Stimulated activated naive CD8-positive, alpha-beta T cell treated with anti-CD3 and anti-CD28 coated beads, Interleukin-15, Interleukin-2, amounts not matched to agents 100 U/mL and 50 U/mL, for 24 hours (primary cell): Measurements from ENCODE around the gene DYRK3.
"Not testable (repeated sequence)": the region's sequence is repeated elsewhere in the genome, so short reads cannot be mapped to it uniquely, and the experiment has no call there.

Experiments
- ATAC-seq: fragments of 150-1000 bp; cut with Tn5 transposase; one replicate; pipeline ENCODE4 v1.10.0; 2021
- DNase-seq: peaks from one replicate; pipeline ENCODE4 v3.0.0; 2021

DYRK3 gene

DNA sequence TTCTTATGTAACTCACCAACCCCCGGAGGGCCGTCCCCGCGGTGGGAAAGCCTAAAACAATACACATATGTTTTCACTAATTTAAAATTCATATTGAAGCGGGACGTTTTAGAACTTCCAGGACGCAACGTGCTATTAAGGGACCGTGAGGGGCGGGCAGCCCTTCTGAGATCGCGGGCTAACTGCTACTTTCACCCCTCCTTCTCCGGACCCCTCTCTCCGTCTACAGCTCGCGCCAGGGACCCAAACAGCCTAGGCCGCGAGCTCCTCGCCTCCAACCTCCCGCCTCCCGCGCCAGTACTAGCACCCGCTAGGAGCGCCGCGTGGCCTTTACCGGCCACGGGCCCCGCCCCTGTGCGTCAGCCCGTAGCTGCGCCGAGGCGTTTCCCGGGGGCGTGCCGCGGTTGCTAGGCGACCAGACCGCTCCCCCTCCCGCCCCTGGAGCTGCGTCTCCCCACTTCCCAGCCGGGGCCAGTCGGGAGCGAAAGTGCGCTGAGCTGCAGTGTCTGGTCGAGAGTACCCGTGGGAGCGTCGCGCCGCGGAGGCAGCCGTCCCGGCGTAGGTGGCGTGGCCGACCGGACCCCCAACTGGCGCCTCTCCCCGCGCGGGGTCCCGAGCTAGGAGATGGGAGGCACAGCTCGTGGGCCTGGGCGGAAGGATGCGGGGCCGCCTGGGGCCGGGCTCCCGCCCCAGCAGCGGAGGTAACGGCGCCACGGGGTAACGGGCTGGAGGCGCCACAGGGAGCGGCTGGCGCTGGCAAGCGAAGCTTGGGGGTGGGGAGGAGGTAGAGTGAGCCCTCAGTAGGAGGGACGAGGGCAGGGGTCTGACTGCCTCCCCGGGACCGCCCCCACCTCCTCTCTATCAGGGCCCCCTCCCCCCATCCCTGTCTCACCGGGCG is at the start of gene DYRK3:
DYRK3 (plus strand) TSS at position 457 of the 898 bp plus-strand sequence; CDS start at position 625, 168 bp downstream.
- DNase-seq: peak; percentile 97

DNA sequence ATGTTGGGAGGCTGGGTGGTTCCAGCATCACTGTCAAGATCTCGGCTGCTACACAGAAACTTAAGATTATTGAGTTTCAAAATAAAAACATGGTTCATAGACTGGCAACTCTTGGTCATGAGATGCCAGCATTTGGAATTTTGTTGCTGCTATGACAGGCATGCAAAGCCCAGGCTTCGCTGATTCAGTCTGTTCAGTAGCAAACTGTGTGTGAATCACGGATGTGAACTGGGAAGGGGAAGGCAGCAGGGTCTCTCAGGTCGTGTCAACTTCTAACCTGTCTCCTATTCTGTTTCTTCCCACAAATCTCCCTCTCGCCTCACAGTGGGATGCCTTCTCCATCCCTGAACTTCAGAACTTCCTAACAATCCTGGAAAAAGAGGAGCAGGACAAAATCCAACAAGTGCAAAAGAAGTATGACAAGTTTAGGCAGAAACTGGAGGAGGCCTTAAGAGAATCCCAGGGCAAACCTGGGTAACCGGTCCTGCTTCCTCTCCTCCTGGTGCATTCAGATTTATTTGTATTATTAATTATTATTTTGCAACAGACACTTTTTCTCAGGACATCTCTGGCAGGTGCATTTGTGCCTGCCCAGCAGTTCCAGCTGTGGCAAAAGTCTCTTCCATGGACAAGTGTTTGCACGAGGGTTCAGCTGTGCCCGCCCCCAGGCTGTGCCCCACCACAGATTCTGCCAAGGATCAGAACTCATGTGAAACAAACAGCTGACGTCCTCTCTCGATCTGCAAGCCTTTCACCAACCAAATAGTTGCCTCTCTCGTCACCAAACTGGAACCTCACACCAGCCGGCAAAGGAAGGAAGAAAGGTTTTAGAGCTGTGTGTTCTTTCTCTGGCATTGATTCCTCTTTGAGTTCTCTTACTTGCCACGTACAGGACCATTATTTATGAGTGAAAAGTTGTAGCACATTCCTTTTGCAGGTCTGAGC is 48.6 kb upstream of the DYRK3 start:
- no peak for ATAC-seq
- DNase-seq: no peak

More for the DNA sequence above, at the start of gene DYRK3:
- ATAC-seq: peak; percentile 94

DNA sequence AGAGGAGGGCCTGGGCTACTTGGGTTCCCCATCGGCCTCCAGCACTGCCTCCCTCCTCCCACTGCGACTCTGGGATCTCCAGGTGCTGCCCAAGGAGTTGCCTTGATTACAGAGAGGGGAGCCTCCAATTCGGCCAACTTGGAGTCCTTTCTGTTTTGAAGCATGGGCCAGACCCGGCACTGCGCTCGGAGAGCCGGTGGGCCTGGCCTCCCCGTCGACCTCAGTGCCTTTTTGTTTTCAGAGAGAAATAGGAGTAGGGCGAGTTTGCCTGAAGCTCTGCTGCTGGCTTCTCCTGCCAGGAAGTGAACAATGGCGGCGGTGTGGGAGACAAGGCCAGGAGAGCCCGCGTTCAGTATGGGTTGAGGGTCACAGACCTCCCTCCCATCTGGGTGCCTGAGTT is 47.4 kb upstream of the DYRK3 start:
- ATAC-seq (no peak), DNase-seq (no peak)

DNA sequence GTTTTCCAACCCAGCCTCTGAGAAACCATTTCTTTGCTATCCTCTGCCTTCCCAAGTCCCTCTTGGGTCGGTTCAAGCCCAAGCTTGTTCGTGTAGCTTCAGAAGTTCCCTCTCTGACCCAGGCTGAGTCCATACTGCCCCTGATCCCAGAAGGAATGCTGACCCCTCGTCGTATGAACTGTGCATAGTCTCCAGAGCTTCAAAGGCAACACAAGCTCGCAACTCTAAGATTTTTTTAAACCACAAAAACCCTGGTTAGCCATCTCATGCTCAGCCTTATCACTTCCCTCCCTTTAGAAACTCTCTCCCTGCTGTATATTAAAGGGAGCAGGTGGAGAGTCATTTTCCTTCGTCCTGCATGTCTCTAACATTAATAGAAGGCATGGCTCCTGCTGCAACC is 46.8 kb upstream of the DYRK3 start:
- no peak for DNase-seq
- ATAC-seq: no peak

DNA sequence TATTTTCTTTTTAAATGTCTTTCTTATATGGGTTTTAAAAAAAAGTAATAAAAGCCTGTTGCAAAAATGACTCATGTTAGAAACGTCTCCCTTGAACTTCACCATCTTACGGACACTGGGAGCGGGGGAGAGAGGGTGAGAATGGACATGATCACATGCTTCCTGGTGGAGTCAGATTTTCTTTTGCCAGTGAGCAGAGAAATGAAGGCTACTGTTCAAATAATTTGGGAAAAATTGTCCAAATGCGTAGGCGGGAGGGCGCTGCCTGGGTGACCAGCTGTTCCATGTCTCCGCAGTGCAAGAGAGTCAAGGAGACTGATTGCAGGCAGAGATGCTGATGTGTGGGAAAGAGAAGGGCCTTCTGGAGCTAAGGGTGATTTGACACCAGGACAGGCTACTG is 46.1 kb upstream of the DYRK3 start:
- DNase-seq (no peak), ATAC-seq (no peak)

DNA sequence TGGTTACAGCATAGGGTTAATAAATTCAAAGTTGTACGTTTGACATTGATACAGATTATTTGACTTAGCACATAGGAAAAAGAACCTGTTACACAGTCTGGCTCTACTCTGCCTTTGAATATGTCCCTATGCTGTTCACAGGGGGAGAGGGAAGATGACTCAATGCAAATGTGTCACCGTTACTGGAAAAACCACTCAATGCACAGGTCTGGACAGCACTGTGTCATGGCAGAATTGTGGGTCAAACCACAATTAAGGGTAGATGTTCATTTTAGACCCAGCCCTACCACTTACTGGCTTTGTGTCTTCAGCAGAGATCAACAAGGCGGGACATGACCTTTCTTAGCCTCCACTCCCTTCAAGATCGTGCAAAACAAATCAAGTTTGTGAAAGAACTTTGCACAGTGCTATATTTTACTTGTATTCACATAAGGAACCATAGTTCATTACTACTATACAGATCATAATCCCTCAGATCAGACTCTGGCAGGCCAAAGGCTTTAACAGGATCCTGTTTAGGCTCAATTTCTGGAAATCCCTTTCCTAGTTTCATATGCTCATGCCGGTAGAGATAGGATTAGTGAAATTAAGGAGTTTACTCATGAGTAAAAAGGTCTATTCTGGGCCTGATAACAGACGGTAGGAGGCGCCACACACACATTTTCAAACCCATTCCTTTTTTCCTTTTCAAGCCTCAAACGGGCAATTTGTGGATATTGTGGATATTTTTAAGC is 45.1 kb upstream of the DYRK3 start:
- DNase-seq: peak; percentile 62
- peak; percentile 96 for ATAC-seq

DNA sequence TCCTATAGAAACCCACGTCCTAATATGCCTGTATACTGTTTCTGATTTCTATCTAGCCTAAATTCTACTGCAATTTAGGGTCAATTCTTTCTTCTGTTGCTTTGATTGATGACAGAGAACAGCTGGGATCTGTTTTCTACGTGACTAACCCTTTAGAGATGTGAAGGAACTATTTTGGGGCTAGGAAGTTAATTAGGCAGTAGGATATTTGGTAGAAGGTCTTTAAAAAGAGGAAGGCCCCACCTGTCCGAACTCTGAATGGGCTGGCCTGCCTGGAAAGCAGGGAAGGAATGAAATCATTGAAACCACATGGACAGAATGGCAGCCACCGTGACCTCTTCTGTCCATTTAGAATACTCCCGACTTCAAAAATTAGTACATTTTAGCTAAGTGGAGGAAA is 44.1 kb upstream of the DYRK3 start:
- no peak for DNase-seq
- no peak for ATAC-seq

DNA sequence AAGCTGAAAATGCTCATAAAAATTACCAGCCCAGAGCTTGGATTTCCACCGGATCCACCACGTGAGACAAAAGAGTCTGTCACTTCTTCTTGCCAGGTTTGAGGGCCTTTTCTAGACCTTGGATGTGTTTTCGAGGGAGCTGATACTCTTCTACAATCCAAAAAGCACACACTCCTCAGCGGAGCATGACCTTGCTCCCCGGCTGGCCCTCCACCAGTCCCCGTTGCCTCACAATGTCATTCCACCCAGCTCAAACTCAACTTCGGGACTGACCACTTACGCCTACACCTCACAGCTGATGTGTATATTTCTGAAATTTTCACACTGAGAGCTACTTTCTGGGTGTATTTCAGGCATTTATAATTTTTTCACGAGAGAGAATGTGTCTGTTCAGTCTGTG is 43.6 kb upstream of the DYRK3 start:
- ATAC-seq (no peak), DNase-seq (no peak)

DNA sequence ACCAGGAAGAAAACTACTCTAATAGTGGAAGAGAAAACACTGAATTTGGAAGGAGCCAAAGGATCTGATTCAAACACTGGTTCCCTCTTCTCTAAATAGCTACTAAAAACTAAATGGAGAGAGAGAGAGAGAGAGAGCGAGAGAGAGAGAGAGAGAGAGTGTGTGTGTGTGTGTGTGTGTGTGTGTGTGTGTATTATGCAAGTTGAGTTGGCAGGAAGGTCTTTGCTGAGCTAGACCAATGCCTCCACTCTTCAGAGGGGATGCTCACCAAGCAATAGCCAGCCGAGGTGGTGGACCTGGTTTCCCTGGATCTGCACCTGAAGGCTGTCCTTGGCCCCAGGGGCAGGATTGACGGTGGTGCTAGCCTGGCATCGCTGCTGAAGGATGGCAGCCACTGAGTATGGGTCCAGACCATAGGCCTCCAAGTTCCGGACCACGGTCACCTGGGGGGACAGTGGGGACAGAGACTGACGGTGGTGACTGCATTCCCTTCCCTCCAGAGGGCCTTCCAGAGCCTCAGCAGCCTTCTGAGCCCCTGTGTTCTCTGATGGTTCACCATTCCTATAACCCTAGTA is 41.9 kb upstream of the DYRK3 start:
- ATAC-seq (no peak), DNase-seq (no peak)

DNA sequence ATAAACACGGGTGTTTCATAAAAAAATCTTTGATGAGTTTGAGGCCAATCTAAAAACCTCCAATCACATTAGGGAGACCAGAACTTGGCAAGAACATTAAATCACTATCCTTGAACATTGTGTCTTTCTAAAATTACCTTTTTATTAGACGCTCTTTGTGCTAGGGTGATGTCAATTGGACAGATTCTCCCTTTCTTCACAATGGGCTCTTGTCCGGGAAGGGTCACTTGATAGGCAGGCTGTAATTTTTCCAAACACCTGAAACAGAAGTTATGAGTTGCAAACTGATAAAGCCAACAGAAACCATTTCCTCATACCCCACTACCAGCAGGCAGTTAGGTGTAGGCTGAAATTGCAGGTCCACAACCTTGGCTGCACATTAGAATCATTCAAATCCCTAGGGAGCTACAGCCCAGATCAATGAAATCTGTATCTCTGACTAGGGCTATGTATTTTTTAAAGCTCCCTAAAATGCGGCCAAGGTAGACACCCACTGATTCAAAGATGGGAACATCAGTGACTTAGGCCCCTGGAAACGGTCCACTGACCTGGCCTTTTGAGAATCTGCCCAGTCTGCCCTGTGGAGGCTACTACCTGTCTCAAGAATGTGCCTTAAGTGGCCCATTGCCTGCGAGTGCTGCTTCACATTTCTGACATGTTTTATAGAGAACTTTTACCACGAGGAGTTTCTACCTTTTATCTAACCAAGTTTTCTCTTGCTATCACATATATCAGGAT is 39.6 kb upstream of the DYRK3 start:
- DNase-seq (no peak), ATAC-seq (no peak)

DNA sequence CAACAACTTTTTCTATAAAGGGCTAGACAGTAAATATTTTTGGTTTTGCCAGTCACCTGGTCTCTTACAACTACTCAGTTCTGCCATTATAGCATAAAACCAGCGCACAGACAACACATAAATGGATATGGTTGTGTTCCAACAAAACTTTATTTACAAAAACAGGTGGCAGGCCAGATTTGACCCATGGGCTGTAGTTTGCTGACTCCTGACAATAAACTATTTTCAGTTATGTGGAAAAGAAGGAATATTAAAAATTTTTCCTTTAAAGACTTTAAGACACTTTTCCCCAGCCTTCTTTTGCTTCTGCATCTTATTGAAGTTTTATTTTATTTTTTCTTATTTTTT is 39.0 kb upstream of the DYRK3 start:
- DNase-seq: no peak
- ATAC-seq: no peak

DNA sequence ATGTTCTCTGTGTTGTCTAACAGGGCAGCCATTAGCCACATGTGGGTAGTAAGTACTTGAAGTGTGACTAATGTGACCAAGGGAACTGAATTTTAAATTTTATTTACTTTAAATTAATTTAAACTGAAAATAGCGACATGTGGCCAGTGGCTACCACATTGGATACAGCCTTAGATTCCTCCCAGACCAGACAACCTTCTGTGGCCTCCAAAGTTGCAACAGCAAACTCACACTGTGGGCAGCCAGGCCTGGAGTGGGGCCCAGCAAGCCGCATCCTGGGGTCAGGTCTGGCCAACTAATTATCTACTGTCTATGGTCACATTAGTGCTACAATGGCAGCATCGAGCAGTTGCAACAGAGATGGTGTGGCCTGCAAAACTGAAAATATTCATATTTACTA is 34.8 kb upstream of the DYRK3 start:
- no peak for DNase-seq
- no peak for ATAC-seq

DNA sequence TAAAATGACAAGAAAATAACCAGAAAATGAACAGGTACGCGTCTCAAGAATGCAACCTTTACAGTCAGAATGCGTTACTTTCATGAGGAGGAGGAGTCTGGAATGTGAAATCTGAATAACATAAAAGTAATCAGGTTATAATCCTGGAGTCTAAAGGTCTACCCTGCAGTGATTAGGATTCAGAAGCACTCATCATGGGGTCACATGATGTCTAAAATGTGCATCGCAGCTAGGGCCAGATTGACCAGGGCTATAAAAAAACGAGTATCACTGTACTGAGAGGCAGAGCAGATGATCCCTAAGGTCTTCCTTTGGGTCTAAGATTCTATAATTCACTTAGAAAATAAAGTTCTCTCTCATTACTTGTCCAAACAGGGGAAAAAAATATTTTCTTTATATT is 30.5 kb upstream of the DYRK3 start:
- no peak for ATAC-seq
- DNase-seq: no peak

DNA sequence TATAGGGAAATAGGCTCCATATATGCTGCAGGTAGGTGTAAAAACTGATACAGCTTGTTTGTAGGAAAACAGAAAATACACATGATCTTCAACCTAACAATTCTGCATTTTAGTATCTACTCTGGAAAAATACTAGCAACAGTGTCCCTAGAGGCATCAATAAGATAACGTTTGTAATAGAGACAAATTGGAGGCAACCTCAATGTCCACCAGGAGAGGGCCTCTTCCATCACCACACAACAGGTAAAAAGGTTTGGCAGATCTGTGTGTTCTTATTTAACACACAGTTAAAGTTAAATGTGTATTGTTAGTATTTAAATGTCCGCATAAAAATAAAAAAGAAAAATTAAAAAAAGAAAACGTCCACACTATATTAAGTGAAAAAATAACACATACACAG is 28.5 kb upstream of the DYRK3 start:
- DNase-seq (no peak), ATAC-seq (no peak)

DNA sequence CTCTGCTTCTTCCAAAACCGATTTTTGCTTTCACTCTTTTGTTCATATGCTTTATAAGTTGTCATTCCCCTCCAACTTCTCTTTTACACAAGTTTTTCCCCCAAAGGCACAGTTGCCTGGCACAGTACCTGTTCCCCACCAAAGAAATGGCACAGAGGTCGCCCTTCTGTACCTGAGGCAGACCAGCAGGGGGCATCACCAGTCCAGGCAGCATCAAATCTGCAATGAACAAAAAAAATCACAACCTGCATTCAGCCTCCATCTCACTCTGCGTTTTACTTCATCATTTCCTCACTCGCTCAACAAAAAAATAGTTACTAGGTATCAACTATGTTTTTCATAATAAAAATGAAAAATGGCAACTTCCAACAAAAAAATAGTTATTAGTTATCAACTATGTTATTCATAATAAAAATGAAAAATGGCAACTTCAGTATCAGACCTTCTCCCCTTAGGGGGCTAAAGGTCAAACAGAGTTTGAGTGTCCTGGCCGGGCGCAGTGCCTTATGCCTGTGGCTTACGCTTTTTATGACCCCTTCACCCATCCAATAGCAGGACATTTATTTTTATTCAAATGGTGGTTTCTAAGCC is 27.1 kb upstream of the DYRK3 start:
- DNase-seq (peak; percentile 76), ATAC-seq (no peak)

DNA sequence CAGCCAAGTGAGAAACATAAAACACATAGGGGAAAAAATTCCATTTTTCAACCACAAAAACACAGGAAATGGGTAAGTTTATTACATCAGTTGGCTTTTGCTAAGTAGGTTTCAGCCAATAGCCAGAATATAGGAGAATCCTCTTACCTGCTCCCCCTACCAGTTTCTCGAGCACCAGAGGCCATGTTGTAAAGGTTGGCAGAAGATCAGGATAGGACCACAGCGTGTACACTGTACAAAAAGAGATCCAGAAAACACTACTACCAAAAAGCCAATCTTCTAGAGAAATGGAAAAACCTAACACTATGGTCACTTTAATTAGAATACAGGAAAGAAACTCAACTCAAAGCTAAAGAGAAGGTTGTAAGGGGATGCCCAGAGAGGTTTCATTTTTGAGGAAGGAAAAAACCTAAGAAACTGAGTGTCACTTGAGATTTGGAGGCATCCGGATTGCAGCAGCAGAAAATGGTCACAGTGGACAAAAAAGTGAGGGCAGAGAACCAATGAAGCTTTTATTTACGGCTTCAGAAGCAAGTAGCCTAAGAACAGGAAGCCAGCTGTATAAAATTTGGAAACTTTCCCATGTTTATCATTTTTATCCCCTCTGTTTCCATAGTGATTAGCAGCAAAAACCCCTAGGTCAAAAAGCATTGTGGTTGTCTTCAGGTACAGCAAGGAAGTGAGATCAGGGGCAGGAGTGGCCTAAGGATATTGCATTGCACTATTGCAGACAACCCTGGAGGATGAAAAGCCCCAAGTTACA is 25.9 kb upstream of the DYRK3 start:
- no peak for DNase-seq
- peak; percentile 64 for ATAC-seq

DNA sequence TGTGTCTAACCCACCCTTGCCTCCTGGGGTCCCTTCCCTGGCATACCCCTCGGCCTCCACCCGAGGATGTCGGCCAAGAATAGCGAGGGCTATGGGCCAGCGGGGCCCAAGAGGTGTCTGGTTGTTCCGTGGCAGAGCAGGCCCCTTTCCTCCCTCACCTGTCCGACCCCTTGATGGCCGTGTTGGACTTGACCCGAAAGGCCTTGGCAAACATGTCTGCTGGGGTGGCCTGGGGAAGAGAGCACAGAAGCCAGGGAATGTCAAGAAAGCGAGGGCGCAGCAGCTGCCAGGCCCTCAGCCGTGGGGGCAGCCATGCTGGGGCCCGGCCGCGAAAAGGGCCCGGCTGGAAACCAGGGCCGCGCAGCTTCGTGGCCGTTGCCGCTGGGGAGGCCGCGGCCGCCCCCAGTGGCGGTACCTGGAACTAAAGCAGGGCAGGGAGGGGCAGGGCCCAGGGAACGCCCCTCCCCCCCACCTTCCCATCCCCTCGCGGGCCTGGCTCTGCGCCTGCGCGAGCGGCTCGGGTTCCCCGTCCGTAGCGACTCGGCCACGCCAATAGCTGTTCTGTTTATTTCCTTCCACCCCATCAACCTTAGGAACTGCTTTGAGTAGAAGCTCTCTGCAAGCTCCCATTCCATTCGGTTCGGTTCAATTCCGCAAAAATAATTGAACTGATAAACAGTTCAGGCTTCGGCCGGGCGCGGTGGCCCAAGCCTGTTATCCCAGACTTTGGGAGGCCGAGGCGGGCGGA is 23.0 kb upstream of the DYRK3 start, which contains the start of gene EIF2D:
EIF2D (minus strand) TSS at position 337 of the 748 bp plus-strand sequence; CDS start at position 214, 123 bp downstream.
- ATAC-seq (peak; percentile 90), DNase-seq (peak; percentile 98)

DNA sequence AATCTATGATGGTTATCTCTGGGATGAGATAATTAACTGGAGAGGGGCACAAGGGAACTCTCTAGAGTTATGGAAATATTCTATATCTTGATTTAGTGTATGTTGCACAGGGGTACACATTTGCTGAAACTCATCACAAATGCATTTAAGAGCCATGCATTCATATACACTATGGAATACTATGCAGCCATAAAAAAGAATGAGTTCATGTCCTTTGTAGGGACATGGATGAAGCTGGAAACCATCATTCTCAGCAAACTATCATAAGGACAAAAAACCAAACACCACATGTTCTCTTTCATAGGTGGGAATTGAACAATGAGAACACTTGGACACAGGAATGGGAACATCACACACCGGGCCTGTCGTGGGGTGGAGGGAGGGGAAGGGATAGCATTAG is 8.9 kb upstream of the DYRK3 start:
- not testable (repeated sequence) for ATAC-seq, DNase-seq

DNA sequence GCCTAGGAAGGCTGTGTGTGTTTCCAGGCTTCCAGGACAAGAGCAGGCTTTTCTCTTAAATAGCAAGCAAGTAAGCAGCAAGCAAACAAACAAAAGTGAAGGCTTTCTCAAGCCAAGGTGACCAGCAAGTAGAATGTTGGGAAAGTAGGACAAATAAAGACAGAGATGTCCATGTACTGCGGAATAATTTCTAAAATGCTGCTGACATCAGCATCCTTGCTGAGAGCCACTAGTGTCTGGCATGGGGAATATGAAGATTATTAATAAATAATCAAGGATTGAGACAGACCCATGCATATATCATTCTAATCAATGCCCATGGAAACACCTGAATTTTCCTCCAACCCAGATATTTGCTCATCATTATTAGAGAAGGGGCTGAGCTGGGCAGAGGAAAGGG is 6.4 kb upstream of the DYRK3 start:
- ATAC-seq (no peak), DNase-seq (no peak)
